GM12878 (cell line): ENCODE measurements around the gene OSBPL5. TPM values are rescaled to one million over a fixed set of nuclear protein-coding genes. Genes with fewer than 3 reads are reported as not detected.

Experiments used
- ATAC-seq: fragments of 200-7000 bp; cut with Tn5 transposase; 3 replicates; pipeline ENCODE4 v1.9.1; 2020; ENCODE audit warnings: mild to moderate bottlenecking, moderate library complexity
- BruUV-seq: library from RNA; stranded (reverse); fragments of 400-500 nt; replicated peaks from 2 replicates; lab custom pipeline; 2021; lab: Mats Ljungman, UMichigan
- CTCF ChIA-PET: fragments of 300-600 bp; sonication (Branson Sonifier 250); formaldehyde crosslinking; extraction: SDS; loops from one replicate; lab custom pipeline; 2021; ENCODE audit warnings: inconsistent platforms; lab: Yijun Ruan, JAX
- POLR2A ChIA-PET: fragments of 350-600 bp; formaldehyde crosslinking; extraction: SDS; loops from one replicate; lab custom pipeline; 2021; ENCODE audit warnings: inconsistent platforms; lab: Charles Lee
- RAD21 ChIA-PET: fragments of 300-600 bp; sonication (Branson Sonifier 250); formaldehyde crosslinking; loops from one replicate; lab custom pipeline; 2023; ENCODE audit warnings: antibody characterized with exemption; ENCODE audit not compliant: unreplicated experiment; lab: Charles Lee
- SMC1A ChIA-PET: fragments of 300-600 bp; sonication (Branson Sonifier 250); formaldehyde crosslinking; loops from one replicate; lab custom pipeline; 2023; ENCODE audit not compliant: unreplicated experiment, uncharacterized antibody; lab: Charles Lee
- DNase-seq: peaks from one replicate; pipeline ENCODE4 v3.0.0-alpha.2; 2011; ENCODE audit warnings: low read depth, low spot score
- FAIRE-seq: peaks from 3 replicates; lab custom pipeline; 2011; peaks lifted over from hg19 to GRCh38; lab: Jason Lieb, UNC
- H2AFZ ChIP-seq: 2 replicates; pipeline ENCODE4 v1.6.0; 2011; ENCODE audit warnings: low read depth, low read length, control low read depth; ENCODE audit not compliant: control insufficient read depth
- H3K27ac ChIP-seq: 2 replicates; pipeline ENCODE4 v1.5.1; 2011; ENCODE audit warnings: control low read depth; ENCODE audit not compliant: control insufficient read depth, insufficient read depth
- H3K27me3 ChIP-seq, 2 experiments: replicated peaks in 1 of 2; 2 replicates each; pipeline versions ENCODE4 v1.6.0 to v1.6.1; 2011; ENCODE audit warnings: low read length in 1 of 2; ENCODE audit not compliant: control insufficient read depth in 2 of 2, insufficient read depth in 2 of 2
- H3K36me3 ChIP-seq, 2 experiments: 2 replicates each; pipeline ENCODE4 v1.5.1; 2011; ENCODE audit warnings: low read length in 1 of 2; ENCODE audit not compliant: control insufficient read depth in 2 of 2, insufficient read depth in 2 of 2
- H3K4me1 ChIP-seq: 2 replicates; pipeline ENCODE4 v1.6.1; 2011; ENCODE audit warnings: mild to moderate bottlenecking, low read length, moderate library complexity, mixed read lengths; ENCODE audit not compliant: control insufficient read depth, insufficient read depth
- H3K4me2 ChIP-seq: 2 replicates; pipeline ENCODE4 v1.6.0; 2011; ENCODE audit warnings: control low read depth; ENCODE audit not compliant: control insufficient read depth, insufficient read depth
- H3K4me3 ChIP-seq: fragments of 200-600 bp; sonication (generic); 2 replicates; pipeline ENCODE4 v1.5.1; 2016
- H3K79me2 ChIP-seq: 2 replicates; pipeline ENCODE4 v1.6.0; 2011; ENCODE audit warnings: low read length; ENCODE audit not compliant: control insufficient read depth, insufficient read depth
- H3K9ac ChIP-seq: 2 replicates; pipeline ENCODE4 v1.8.0; 2011; ENCODE audit warnings: low read length, control low read depth, mixed read lengths; ENCODE audit not compliant: control insufficient read depth, insufficient read depth
- H3K9me3 ChIP-seq: replicated peaks from 3 replicates; pipeline ENCODE4 v1.5.1; 2011; ENCODE audit warnings: mild to moderate bottlenecking, low read length; ENCODE audit not compliant: control insufficient read depth, insufficient read depth
- H4K20me1 ChIP-seq: 2 replicates; pipeline ENCODE4 v1.6.0; 2011; ENCODE audit not compliant: control insufficient read depth, insufficient read depth
- BACH1 ChIP-seq: fragments of 450-650 bp; IDR thresholded peaks from 2 replicates; pipeline ENCODE4 v1.6.1; 2017; ENCODE audit warnings: mild to moderate bottlenecking, borderline replicate concordance
- BHLHE40 ChIP-seq, 2 experiments: fragments of 450-650 bp in 1 of 2; IDR thresholded peaks; 2 replicates each; pipeline ENCODE4 v1.6.1; 2011 to 2017; ENCODE audit warnings: low read depth in 2 of 2, borderline replicate concordance in 1 of 2, improper control_type of control experiment in 1 of 2, low read length in 1 of 2, mild to moderate bottlenecking in 1 of 2
- CHD2 ChIP-seq: IDR thresholded peaks from 2 replicates; pipeline ENCODE4 v1.6.1; 2011; ENCODE audit warnings: low read depth, low read length, improper control_type of control experiment, borderline replicate concordance
- CREB1 ChIP-seq: IDR thresholded peaks from 2 replicates; pipeline ENCODE4 v1.6.1; 2012; ENCODE audit warnings: low read depth, mild to moderate bottlenecking, inconsistent platforms
- DPF2 ChIP-seq: fragments of 450-650 bp; IDR thresholded peaks from 2 replicates; pipeline ENCODE4 v1.6.1; 2017; ENCODE audit warnings: mild to moderate bottlenecking
- EGR1 ChIP-seq, 2 experiments: IDR thresholded peaks; 1 replicate in 1 of 2; 2 replicates in 1 of 2; pipeline ENCODE4 v1.6.1; 2011 to 2012; ENCODE audit warnings: low read depth in 2 of 2, low read length in 2 of 2, borderline replicate concordance in 1 of 2, mild to moderate bottlenecking in 1 of 2, moderate library complexity in 1 of 2
- EZH2 ChIP-seq: IDR thresholded peaks from 2 replicates; pipeline ENCODE4 v1.6.1; 2012; ENCODE audit warnings: low read depth, mild to moderate bottlenecking, control low read depth, inconsistent platforms, low read length, borderline replicate concordance; ENCODE audit not compliant: control insufficient read depth
- MTA3 ChIP-seq: IDR thresholded peaks from 2 replicates; pipeline ENCODE4 v1.6.1; 2012; ENCODE audit warnings: low read length, inconsistent platforms, borderline replicate concordance
- NR2F1 ChIP-seq: fragments of 450-650 bp; conservative IDR thresholded peaks from 2 replicates; pipeline ENCODE4 v1.6.1; 2017; ENCODE audit warnings: mild to moderate bottlenecking
- POLR2AphosphoS5 ChIP-seq: IDR thresholded peaks from 2 replicates; pipeline ENCODE4 v1.6.1; 2011; ENCODE audit warnings: mild to moderate bottlenecking, low read length, inconsistent platforms
- RCOR1 ChIP-seq: conservative IDR thresholded peaks from 2 replicates; pipeline ENCODE4 v1.6.1; 2012; ENCODE audit warnings: low read depth, low read length, improper control_type of control experiment
- TAF1 ChIP-seq: IDR thresholded peaks from 2 replicates; pipeline ENCODE4 v1.6.1; 2011; ENCODE audit warnings: mild to moderate bottlenecking, low read depth, low read length, borderline replicate concordance
- YBX1 ChIP-seq: fragments of 450-650 bp; IDR thresholded peaks from 2 replicates; pipeline ENCODE4 v1.6.1; 2016; ENCODE audit warnings: antibody characterized with exemption
- YY1 ChIP-seq: IDR thresholded peaks from 2 replicates; pipeline ENCODE4 v1.6.1; 2011; ENCODE audit warnings: low read depth, mild to moderate bottlenecking, low read length
- ZSCAN29 ChIP-seq: fragments of 450-650 bp; IDR thresholded peaks from 2 replicates; pipeline ENCODE4 v1.6.1; 2017; ENCODE audit warnings: mild to moderate bottlenecking, moderate library complexity
- WGBS: methylation state at CpG from one replicate; pipeline ENCODE4 v1.1.6; 2016; ENCODE audit warnings: low lambda C conversion rate; ENCODE audit not compliant: insufficient replicate concordance, insufficient coverage; ENCODE audit errors: missing lambda C conversion rate; 5-methylcytosine and 5-hydroxymethylcytosine counted together
- in situ Hi-C: fragments of 300-500 bp; cut with MboI; formaldehyde crosslinking; loops from 9 replicates; pipeline ENCODE4 v1.14.3; 2018; ENCODE audit warnings: mixed read lengths
- intact Hi-C: fragments of 100-400 bp; cut with micrococcal nuclease; formaldehyde crosslinking; loops from one replicate; pipeline ENCODE4 v1.14.2; 2022; ENCODE audit not compliant: unreplicated experiment
- polyA plus RNA-seq, 11 experiments: library from polyadenylated mRNA; depleted of rRNA in 4 of 11; unstranded in 6 of 11; stranded (reverse) in 5 of 11; fragments of >200 nt; fragmentation: Nextera tagmentation in 4 of 11; fragmentation: Illumina TruSeq in 1 of 11; extraction: Ambion mirVana in 4 of 11; extraction: Trizol in 1 of 11; gene quantifications; 1 replicate in 1 of 11; 2 replicates in 10 of 11; pipeline versions ENCODE4 v1.2.1 to v1.2.3, GENCODE V29; 2011 to 2016; ENCODE audit warnings: inconsistent platforms in 2 of 11, missing spikeins in 2 of 11, low read depth in 1 of 11
- total RNA-seq, 4 experiments: library from RNA; depleted of rRNA in 3 of 4; stranded (reverse); fragments of >200 nt in 3 of 4; fragmentation: Illumina TruSeq in 1 of 4; extraction: Trizol in 1 of 4; gene quantifications; 2 replicates each; pipeline versions ENCODE4 v1.2.1 to v1.2.3, GENCODE V29; 2013 to 2021
- TF ChIP-seq, protein P1 (sequence below): IDR thresholded peaks from 2 replicates; pipeline ENCODE4 v1.6.1; 2011; ENCODE audit warnings: low read depth, low read length, improper control_type of control experiment, borderline replicate concordance
- TF ChIP-seq, protein P2 (sequence below): IDR thresholded peaks from 2 replicates; pipeline ENCODE4 v1.6.1; 2012; ENCODE audit warnings: low read length, inconsistent platforms
- TF ChIP-seq, protein P3 (sequence below): fragments of 450-650 bp; IDR thresholded peaks from 2 replicates; pipeline ENCODE4 v1.6.1; 2016; ENCODE audit warnings: mild to moderate bottlenecking

Gene OSBPL5
- total and polyA plus RNA-seq, 10 of the 15 experiments (the other 5 are each of a cell fraction or from before 2014, with no cell fraction given), result not detected

DNA sequence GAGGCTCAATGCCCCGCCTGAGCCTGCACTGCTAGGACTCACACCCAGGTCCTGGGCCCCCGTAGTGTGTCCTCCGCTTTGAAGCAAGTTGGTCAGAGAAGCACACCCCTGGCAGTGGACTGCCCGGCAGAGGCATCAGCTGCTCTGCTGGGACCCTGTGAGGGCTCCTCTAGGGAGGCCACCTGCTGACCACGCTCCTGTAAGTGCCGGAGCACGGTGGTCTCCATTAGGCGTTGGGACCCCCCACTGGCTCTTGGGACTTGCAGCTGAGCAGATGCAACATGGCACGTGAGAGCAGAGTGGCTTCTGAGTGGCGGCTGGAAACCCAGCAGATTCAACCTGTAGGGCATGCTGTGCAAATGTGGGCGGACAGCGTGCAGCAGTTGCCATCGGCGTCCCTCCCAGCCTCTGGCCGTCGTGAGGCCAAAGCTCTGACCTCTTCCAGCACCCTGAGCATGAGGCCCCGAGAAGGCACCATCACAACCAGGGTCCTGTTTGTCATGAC lies 36.6 kb upstream of the OSBPL5 start:
- ATAC-seq (no peak), DNase-seq (no peak), FAIRE-seq (no peak)
- SMC1A ChIA-PET, result no interaction called here
- POLR2A ChIA-PET, result no interaction called here
- CTCF ChIA-PET, result no interaction called here
- no peaks in the 10 kb centered on the region for H3K9me3 ChIP-seq
- RAD21 ChIA-PET, result no interaction called here
- in situ Hi-C loops, result no loop called here
- H3K4me3 ChIP-seq, result no peak overlapping the region
- H3K4me2 ChIP-seq, result no peak overlapping the region
- H3K4me1 ChIP-seq, result no peaks in the 10 kb centered on the region
- intact Hi-C loops, result no loop called here
- no TSS peak for BruUV-seq
- no peaks in the 10 kb centered on the region for H4K20me1 ChIP-seq
- no peaks in the 10 kb centered on the region for H3K36me3 ChIP-seq
- H2AFZ ChIP-seq, result no peak overlapping the region
- TF ChIP-seq, protein P1, sequence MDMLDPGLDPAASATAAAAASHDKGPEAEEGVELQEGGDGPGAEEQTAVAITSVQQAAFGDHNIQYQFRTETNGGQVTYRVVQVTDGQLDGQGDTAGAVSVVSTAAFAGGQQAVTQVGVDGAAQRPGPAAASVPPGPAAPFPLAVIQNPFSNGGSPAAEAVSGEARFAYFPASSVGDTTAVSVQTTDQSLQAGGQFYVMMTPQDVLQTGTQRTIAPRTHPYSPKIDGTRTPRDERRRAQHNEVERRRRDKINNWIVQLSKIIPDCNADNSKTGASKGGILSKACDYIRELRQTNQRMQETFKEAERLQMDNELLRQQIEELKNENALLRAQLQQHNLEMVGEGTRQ, result no peak
- TF ChIP-seq CREB1 (no peak), ZSCAN29 (no peak), EZH2 (no peak), TAF1 (no peak), YBX1 (no peak), BHLHE40 (IDR thresholded peaks at IDR 0.05; ENCODE audit: borderline replicate concordance in 1 of 2, low read depth in 2 of 2, low read length in 1 of 2) (no peak), MTA3 (no peak), EGR1 (IDR thresholded peaks at IDR 0.05; ENCODE audit: borderline replicate concordance in 1 of 2, low read depth in 2 of 2, low read length in 2 of 2) (no peak), DPF2 (no peak), CHD2 (no peak), YY1 (no peak), NR2F1 (no peak), POLR2AphosphoS5 (no peak), BACH1 (no peak), RCOR1 (no peak)
- TF ChIP-seq, protein P2, sequence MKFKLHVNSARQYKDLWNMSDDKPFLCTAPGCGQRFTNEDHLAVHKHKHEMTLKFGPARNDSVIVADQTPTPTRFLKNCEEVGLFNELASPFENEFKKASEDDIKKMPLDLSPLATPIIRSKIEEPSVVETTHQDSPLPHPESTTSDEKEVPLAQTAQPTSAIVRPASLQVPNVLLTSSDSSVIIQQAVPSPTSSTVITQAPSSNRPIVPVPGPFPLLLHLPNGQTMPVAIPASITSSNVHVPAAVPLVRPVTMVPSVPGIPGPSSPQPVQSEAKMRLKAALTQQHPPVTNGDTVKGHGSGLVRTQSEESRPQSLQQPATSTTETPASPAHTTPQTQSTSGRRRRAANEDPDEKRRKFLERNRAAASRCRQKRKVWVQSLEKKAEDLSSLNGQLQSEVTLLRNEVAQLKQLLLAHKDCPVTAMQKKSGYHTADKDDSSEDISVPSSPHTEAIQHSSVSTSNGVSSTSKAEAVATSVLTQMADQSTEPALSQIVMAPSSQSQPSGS, result no peak
- TF ChIP-seq, protein P3, sequence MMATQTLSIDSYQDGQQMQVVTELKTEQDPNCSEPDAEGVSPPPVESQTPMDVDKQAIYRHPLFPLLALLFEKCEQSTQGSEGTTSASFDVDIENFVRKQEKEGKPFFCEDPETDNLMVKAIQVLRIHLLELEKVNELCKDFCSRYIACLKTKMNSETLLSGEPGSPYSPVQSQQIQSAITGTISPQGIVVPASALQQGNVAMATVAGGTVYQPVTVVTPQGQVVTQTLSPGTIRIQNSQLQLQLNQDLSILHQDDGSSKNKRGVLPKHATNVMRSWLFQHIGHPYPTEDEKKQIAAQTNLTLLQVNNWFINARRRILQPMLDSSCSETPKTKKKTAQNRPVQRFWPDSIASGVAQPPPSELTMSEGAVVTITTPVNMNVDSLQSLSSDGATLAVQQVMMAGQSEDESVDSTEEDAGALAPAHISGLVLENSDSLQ, result no peak
- H3K9ac ChIP-seq, result no peak overlapping the region
- H3K79me2 ChIP-seq, result no peaks in the 10 kb centered on the region
- H3K27me3 ChIP-seq, result peaks cover 0 to 2% of the 10 kb centered on the region in 2 experiments; a peak in 3 of 4 replicates
- 10% methylated on average over 17 of the region's 17 CpGs for WGBS
- H3K27ac ChIP-seq, result no peak overlapping the region
